A549 treated with Hydrocortisone at 1 μM for 4 hours (cell line): ENCODE measurements around the gene NKIRAS1. TPM values are rescaled to one million over a fixed set of nuclear protein-coding genes. Genes with fewer than 3 reads are reported as not detected.

Experiments
- total RNA-seq: library from RNA; stranded (reverse); fragments of 200-300 nt; extraction: Qiagen RNA extraction; gene quantifications from 5 replicates; pipeline ENCODE4 v1.2.3, GENCODE V29; 2022

The NKIRAS1 gene
- 9.6 to 15.0 TPM (median 10.5 TPM) in 5 replicates for total RNA-seq

DNA sequence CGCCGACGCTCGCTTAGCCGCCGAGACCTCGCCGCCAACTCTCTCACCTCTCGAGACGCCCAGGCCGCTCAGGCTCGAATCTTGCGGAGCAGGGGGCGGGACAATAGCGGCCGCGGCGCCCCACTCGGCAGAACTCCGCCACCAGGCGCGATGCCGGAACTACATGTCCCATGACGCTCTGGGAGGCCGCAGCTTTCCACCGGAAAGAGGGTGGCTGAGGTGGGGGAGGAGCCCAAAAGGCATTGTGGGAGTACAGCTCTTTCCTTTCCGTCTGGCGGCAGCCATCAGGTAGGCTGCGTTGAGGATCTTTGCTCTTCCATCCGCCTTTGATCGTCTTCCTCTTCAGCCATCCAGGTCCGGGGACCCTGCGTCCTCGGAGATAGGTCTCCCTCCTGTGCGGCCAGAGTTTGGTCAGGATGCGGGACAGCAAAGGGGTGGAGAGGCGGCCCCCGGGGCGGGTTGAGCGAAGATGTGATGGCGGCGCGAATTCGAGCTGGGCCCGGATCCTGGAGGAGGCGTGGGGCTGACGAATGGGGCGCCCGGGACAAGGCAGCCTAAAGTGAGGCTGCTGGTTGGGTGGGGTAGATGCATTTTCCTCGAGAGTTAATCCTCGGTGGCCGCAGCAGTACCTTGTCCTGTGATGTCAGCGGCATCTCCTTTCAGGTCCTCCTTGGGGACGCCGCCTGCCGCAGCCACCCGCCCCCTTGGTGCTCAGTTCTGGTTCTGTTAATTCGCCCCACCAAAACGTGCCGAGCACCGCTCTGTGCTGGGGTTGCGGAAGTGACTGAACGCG, at the start of gene NKIRAS1, which contains the start of gene RPL15:
TSS of gene NKIRAS1 (minus strand) at position 105 of the 793 bp plus-strand sequence. CDS start 6,086 bp downstream, outside the sequence.
TSS of gene RPL15 (plus strand) at position 247 of the 793 bp plus-strand sequence. CDS start 728 bp downstream, outside the sequence.

DNA sequence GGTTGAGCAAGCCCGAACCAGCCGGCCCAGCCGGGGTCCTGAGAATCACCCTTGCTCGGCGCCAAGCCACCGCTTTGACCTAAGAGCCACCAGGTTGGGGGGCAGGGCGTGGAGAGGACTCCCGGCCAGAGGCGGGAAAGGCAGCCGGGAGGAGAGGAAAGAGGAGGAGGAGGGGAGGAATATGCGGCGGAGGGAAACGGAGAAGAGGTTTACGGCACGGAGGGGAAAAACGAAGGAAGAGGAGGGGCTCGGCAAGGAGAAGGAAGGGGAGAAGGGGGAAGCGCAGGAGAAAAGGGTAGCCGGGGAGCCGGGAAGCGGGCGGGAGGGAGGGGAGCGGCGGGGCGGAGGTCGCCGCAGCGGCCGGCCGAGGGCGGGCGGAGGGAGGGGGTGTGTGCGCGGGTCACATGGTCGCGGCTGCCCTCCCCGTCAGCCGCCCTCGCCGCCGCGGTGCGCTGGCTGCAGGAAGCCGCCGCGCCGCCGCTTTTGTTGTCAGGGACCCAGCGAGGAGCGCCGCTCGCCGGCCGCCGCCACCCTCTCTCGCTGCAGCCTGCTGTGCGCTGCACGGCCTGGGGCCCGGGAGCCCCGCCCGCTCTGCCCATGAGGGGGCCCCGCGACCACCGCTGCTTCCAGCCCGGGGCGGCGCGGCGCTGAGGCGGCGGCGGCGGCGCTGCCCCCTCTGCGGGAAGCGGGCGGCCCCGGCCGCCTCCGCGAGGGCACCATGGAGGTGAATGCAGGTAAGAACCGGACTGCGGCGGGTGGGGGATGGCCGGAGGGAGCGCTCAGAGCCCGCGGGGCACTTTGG, 28.3 kb upstream of the NKIRAS1 start, which contains the start of gene NR1D2:
TSS of gene NR1D2 (plus strand) at position 426 of the 802 bp plus-strand sequence. CDS start at position 719, 293 bp downstream.

Other genes with a start within 250 kb of the NKIRAS1 start
- gene UBE2E1, start 111.0 kb downstream of the NKIRAS1 start, total RNA-seq, result 97.7 to 122 TPM (median 103 TPM) in 5 replicates
- 2,997 to 3,081 TPM (median 3,066 TPM) in 5 replicates for gene RPL15, start 142 bp upstream of the NKIRAS1 start, total RNA-seq
- gene NR1D2, start 28.3 kb upstream of the NKIRAS1 start, total RNA-seq, result 10.0 to 13.1 TPM (median 12.4 TPM) in 5 replicates